DOHH2 (cell line): ENCODE results near the gene PDE10A.

Experiments
- H3F3A ChIP-seq: fragments of 200-600 bp; sonication (generic), shearing (Covaris generic); 2 replicates; pipeline ENCODE4 v1.6.0; 2016; ENCODE audit warnings: antibody characterized with exemption, mild to moderate bottlenecking; ENCODE audit not compliant: control insufficient read depth, insufficient read depth
- H3K27ac ChIP-seq: fragments of 200-600 bp; sonication (generic); 2 replicates; pipeline ENCODE4 v1.5.1; 2014; ENCODE audit warnings: low read depth, mild to moderate bottlenecking, low read length, moderate library complexity
- H3K27me3 ChIP-seq: fragments of 200-600 bp; sonication (generic); 2 replicates; pipeline ENCODE4 v1.6.1; 2014; ENCODE audit warnings: mild to moderate bottlenecking, low read length, mixed read lengths; ENCODE audit not compliant: control insufficient read depth
- H3K36me3 ChIP-seq: fragments of 200-600 bp; sonication (generic); 2 replicates; pipeline ENCODE4 v1.6.1; 2014; ENCODE audit warnings: mild to moderate bottlenecking, low read length, moderate library complexity, mixed read lengths; ENCODE audit not compliant: control insufficient read depth
- H3K4me1 ChIP-seq: fragments of 200-600 bp; sonication (generic); 2 replicates; pipeline ENCODE4 v1.6.1; 2014; ENCODE audit warnings: mild to moderate bottlenecking, low read length, mixed read lengths; ENCODE audit not compliant: control insufficient read depth
- H3K4me2 ChIP-seq: fragments of 200-600 bp; sonication (generic); 2 replicates; pipeline ENCODE4 v1.6.0; 2014; ENCODE audit warnings: mild to moderate bottlenecking, low read length, moderate library complexity
- H3K4me3 ChIP-seq: fragments of 200-600 bp; sonication (generic); 2 replicates; pipeline ENCODE4 v1.5.1; 2014; ENCODE audit warnings: mild to moderate bottlenecking, low read length, mixed read lengths
- H3K79me2 ChIP-seq: fragments of 200-600 bp; sonication (generic); 2 replicates; pipeline ENCODE4 v1.6.1; 2014; ENCODE audit warnings: mild to moderate bottlenecking, low read length, mixed read lengths; ENCODE audit not compliant: control insufficient read depth
- H3K9me2 ChIP-seq: fragments of 200-600 bp; sonication (generic); replicated peaks from 2 replicates; pipeline ENCODE4 v1.6.1; 2014; ENCODE audit warnings: mild to moderate bottlenecking, low read length, mixed read lengths; ENCODE audit not compliant: control insufficient read depth
- H3K9me3 ChIP-seq: fragments of 200-600 bp; sonication (generic); 2 replicates; pipeline ENCODE4 v1.6.1; 2014; ENCODE audit warnings: antibody characterized with exemption, low read length, mixed read lengths; ENCODE audit not compliant: control insufficient read depth, insufficient read depth
- H4K20me1 ChIP-seq: fragments of 200-600 bp; sonication (generic); 2 replicates; pipeline ENCODE4 v1.6.0; 2014; ENCODE audit warnings: low read depth, mild to moderate bottlenecking, antibody characterized with exemption, low read length, moderate library complexity; ENCODE audit not compliant: control insufficient read depth, insufficient read depth
- CTCF ChIP-seq: fragments of 200-600 bp; sonication (generic); IDR thresholded peaks from one replicate; pipeline ENCODE4 v1.5.1; 2014; ENCODE audit warnings: antibody characterized with exemption, mild to moderate bottlenecking, low read depth, low read length; ENCODE audit not compliant: poor library complexity, severe bottlenecking
- EZH2phosphoT487 ChIP-seq: fragments of 200-600 bp; sonication (generic); IDR thresholded peaks from 2 replicates; pipeline ENCODE4 v1.6.1; 2017; ENCODE audit warnings: borderline replicate concordance, mild to moderate bottlenecking, antibody characterized with exemption, low read length, moderate library complexity, mixed read lengths

Gene PDE10A

GRCh38 chr6:165675120-165675519 lies 12.1 kb upstream of the PDE10A start:
- Histone ChIP-seq H4K20me1 (no peaks in the 10 kb centered on the region), H3K9me3 (no peaks in the 10 kb centered on the region), H3K4me3 (no peak overlapping the region), H3K27ac (no peak overlapping the region), H3K36me3 (no peaks in the 10 kb centered on the region), H3F3A (no peaks in the 10 kb centered on the region), H3K79me2 (no peaks in the 10 kb centered on the region), H3K4me2 (no peak overlapping the region), H3K27me3 (no peaks in the 10 kb centered on the region), H3K9me2 (no peaks in the 10 kb centered on the region), H3K4me1 (no peaks in the 10 kb centered on the region)
- TF ChIP-seq CTCF, result no peak
- TF ChIP-seq EZH2phosphoT487, result no peak

GRCh38 chr6:165674155-165675029 lies 11.4 kb upstream of the PDE10A start:
- no peak overlapping the region for H3K27ac ChIP-seq
- no peaks in the 10 kb centered on the region for H3K36me3 ChIP-seq
- TF ChIP-seq EZH2phosphoT487 (no peak), CTCF (no peak)
- no peaks in the 10 kb centered on the region for H3F3A ChIP-seq
- no peaks in the 10 kb centered on the region for H3K9me3 ChIP-seq
- no peak overlapping the region for H3K4me2 ChIP-seq
- H3K4me3 ChIP-seq, result no peak overlapping the region
- H3K4me1 ChIP-seq, result no peaks in the 10 kb centered on the region
- no peaks in the 10 kb centered on the region for H3K27me3 ChIP-seq
- H3K9me2 ChIP-seq, result no peaks in the 10 kb centered on the region
- no peaks in the 10 kb centered on the region for H3K79me2 ChIP-seq
- H4K20me1 ChIP-seq, result no peaks in the 10 kb centered on the region

- H3K36me3 ChIP-seq, result no peaks in the 10 kb centered on the region
- no peaks in the 10 kb centered on the region for H3F3A ChIP-seq
- TF ChIP-seq CTCF (no peak), EZH2phosphoT487 (no peak)
- no peaks in the 10 kb centered on the region for H3K4me1 ChIP-seq
- H3K9me3 ChIP-seq, result no peaks in the 10 kb centered on the region
- H3K27me3 ChIP-seq, result no peaks in the 10 kb centered on the region
- no peaks in the 10 kb centered on the region for H4K20me1 ChIP-seq
- no peaks in the 10 kb centered on the region for H3K79me2 ChIP-seq
- no peak overlapping the region for H3K4me2 ChIP-seq
- no peak overlapping the region for H3K4me3 ChIP-seq
- no peaks in the 10 kb centered on the region for H3K9me2 ChIP-seq
- H3K27ac ChIP-seq, result no peak overlapping the region
These were observed 8.3 kb upstream of the PDE10A start for GRCh38 chr6:165671222-165671768.
